Endothelial cell of umbilical vein (primary cell): ENCODE results near the gene AHSP. TPM values are rescaled to one million over a fixed set of nuclear protein-coding genes. Genes with fewer than 3 reads are reported as not detected.

Experiments used
- BruUV-seq: library from RNA; stranded (reverse); fragments of 400-500 nt; replicated peaks from 2 replicates; lab custom pipeline; 2021; lab: Mats Ljungman, UMichigan
- CTCF ChIA-PET: fragments of 300-600, 350-600 bp; sonication (Branson Sonifier 250); formaldehyde crosslinking; loops from one replicate; lab custom pipeline; 2021; ENCODE audit warnings: antibody characterized with exemption, inconsistent platforms; lab: Charles Lee
- POLR2A ChIA-PET: fragments of 300-600, 350-600 bp; sonication (Branson Sonifier 250); formaldehyde crosslinking; loops from one replicate; lab custom pipeline; 2021; ENCODE audit warnings: antibody characterized with exemption, inconsistent platforms; lab: Charles Lee
- DNase-seq: peaks from one replicate; pipeline ENCODE4 v3.0.0-alpha.2; 2011; ENCODE audit warnings: low read depth, low spot score
- FAIRE-seq: peaks from 2 replicates; lab custom pipeline; 2011; peaks lifted over from hg19 to GRCh38; lab: Jason Lieb, UNC
- H2AFZ ChIP-seq: 2 replicates; pipeline ENCODE4 v1.6.0; 2012; ENCODE audit warnings: low read depth, low read length, control low read depth, inconsistent platforms
- H3K27ac ChIP-seq: 2 replicates; pipeline ENCODE4 v1.5.1; 2011; ENCODE audit warnings: low read depth, mild to moderate bottlenecking, control low read depth, low read length, moderate library complexity; ENCODE audit not compliant: insufficient read depth
- H3K27me3 ChIP-seq, 2 experiments: 2 replicates each; pipeline versions ENCODE4 v1.6.0 to v1.6.1; 2011; ENCODE audit warnings: low read length in 2 of 2, mixed read lengths in 1 of 2; ENCODE audit not compliant: control insufficient read depth in 2 of 2, insufficient read depth in 2 of 2
- H3K36me3 ChIP-seq, 2 experiments: 2 replicates in 1 of 2; 3 replicates in 1 of 2; pipeline ENCODE4 v1.5.1; 2011; ENCODE audit warnings: low read length in 2 of 2, mild to moderate bottlenecking in 1 of 2, moderate library complexity in 1 of 2; ENCODE audit not compliant: control insufficient read depth in 2 of 2, insufficient read depth in 2 of 2; ENCODE audit errors: extremely low read depth in 1 of 2
- H3K4me1 ChIP-seq: 3 replicates; pipeline ENCODE4 v1.5.1; 2011; ENCODE audit warnings: mild to moderate bottlenecking, low read length; ENCODE audit not compliant: control insufficient read depth, insufficient read depth; ENCODE audit errors: extremely low read depth
- H3K4me2 ChIP-seq: 2 replicates; pipeline ENCODE4 v1.6.1; 2011; ENCODE audit warnings: low read length, control low read depth, mixed read lengths; ENCODE audit not compliant: insufficient read depth
- H3K4me3 ChIP-seq, 3 experiments: fragments of 200-600 bp in 1 of 3; sonication (generic), shearing (Covaris generic) in 1 of 3; replicated peaks in 1 of 3; 2 replicates each; pipeline ENCODE4 v1.5.1; 2011 to 2016; ENCODE audit warnings: control low read depth in 3 of 3, low read length in 3 of 3, mild to moderate bottlenecking in 2 of 3, inconsistent platforms in 1 of 3, low read depth in 1 of 3, moderate library complexity in 1 of 3; ENCODE audit not compliant: insufficient read depth in 1 of 3
- H3K79me2 ChIP-seq: 2 replicates; pipeline ENCODE4 v1.6.0; 2012; ENCODE audit warnings: low read length, inconsistent platforms; ENCODE audit not compliant: control insufficient read depth, insufficient read depth
- H3K9ac ChIP-seq: replicated peaks from 2 replicates; pipeline ENCODE3; 2011; ENCODE audit warnings: low read length, control low read depth; ENCODE audit not compliant: insufficient read depth; ENCODE audit errors: extremely low read depth
- H3K9me1 ChIP-seq: replicated peaks from 3 replicates; pipeline ENCODE4 v1.6.0; 2011; ENCODE audit warnings: mild to moderate bottlenecking, low read length; ENCODE audit not compliant: control insufficient read depth, insufficient read depth; ENCODE audit errors: extremely low read depth
- H3K9me3 ChIP-seq: replicated peaks from 2 replicates; pipeline ENCODE4 v1.5.1; 2012; ENCODE audit warnings: low read length, inconsistent platforms; ENCODE audit not compliant: control insufficient read depth, insufficient read depth
- H4K20me1 ChIP-seq: replicated peaks from 2 replicates; pipeline ENCODE3; 2011; ENCODE audit warnings: mild to moderate bottlenecking, low read length; ENCODE audit not compliant: control insufficient read depth, insufficient read depth; ENCODE audit errors: extremely low read depth
- CTCF ChIP-seq, 2 donors: IDR thresholded peaks; 1 replicate in 1 of 2; 2 replicates in 1 of 2; pipeline ENCODE4 v1.5.1; 2011; ENCODE audit warnings: low read length in 2 of 2, mild to moderate bottlenecking in 2 of 2, moderate library complexity in 2 of 2, control low read depth in 1 of 2, inconsistent platforms in 1 of 2, low read depth in 1 of 2; ENCODE audit not compliant: insufficient read depth in 1 of 2; ENCODE audit errors: extremely low read depth in 1 of 2
- FOS ChIP-seq: IDR thresholded peaks from 2 replicates; pipeline ENCODE4 v1.6.1; 2011; ENCODE audit warnings: mild to moderate bottlenecking, low read length, moderate library complexity, borderline replicate concordance; ENCODE audit not compliant: insufficient read depth
- GATA2 ChIP-seq: IDR thresholded peaks from 2 replicates; pipeline ENCODE4 v1.7.0; 2011; ENCODE audit warnings: low read depth, mild to moderate bottlenecking, moderate library complexity, mixed read lengths, low read length; ENCODE audit not compliant: insufficient read length, insufficient read depth
- JUN ChIP-seq: IDR thresholded peaks from 2 replicates; pipeline ENCODE4 v1.6.1; 2011; ENCODE audit warnings: borderline replicate concordance, low read depth; ENCODE audit not compliant: insufficient read length, insufficient read depth
- MYC ChIP-seq: IDR thresholded peaks from one replicate; pipeline ENCODE4 v1.6.1; 2011; ENCODE audit warnings: mild to moderate bottlenecking, low read depth, low read length
- POLR2A ChIP-seq: IDR thresholded peaks from 2 replicates; pipeline ENCODE4 v1.6.1; 2012; ENCODE audit warnings: low read depth, mild to moderate bottlenecking, control low read depth, low read length
- POLR2AphosphoS5 ChIP-seq: IDR thresholded peaks from 2 replicates; pipeline ENCODE4 v1.6.1; 2012; ENCODE audit warnings: low read depth, mild to moderate bottlenecking, control low read depth, low read length, moderate library complexity; ENCODE audit not compliant: insufficient read depth
- dilution Hi-C: fragments of 300-500 bp; cut with MboI; formaldehyde crosslinking; loops from one replicate; pipeline ENCODE4 v1.15.0; 2019; ENCODE audit warnings: low sequenced_read_pairs; ENCODE audit not compliant: extremely low pct_ligation_motif_present
- intact Hi-C: fragments of 100-400 bp; cut with micrococcal nuclease; formaldehyde crosslinking; loops from one replicate; pipeline ENCODE4 v1.10.0; 2022
- polyA plus RNA-seq, 4 experiments: library from polyadenylated mRNA; depleted of rRNA in 3 of 4; stranded (reverse) in 3 of 4; unstranded in 1 of 4; fragments of >200 nt; gene quantifications; 2 replicates each; pipeline versions ENCODE4 v1.2.1 to v1.2.3, GENCODE V29; 2011 to 2012; ENCODE audit warnings: missing spikeins in 1 of 4
- total RNA-seq: library from RNA; stranded (reverse); gene quantifications from 2 replicates; pipeline ENCODE4 v1.2.3, GENCODE V29; 2021
- TF ChIP-seq, protein P1 (sequence below): IDR thresholded peaks from 2 replicates; pipeline ENCODE4 v1.6.1; 2011; ENCODE audit not compliant: insufficient read depth, insufficient read length

Gene AHSP
- total and polyA plus RNA-seq, 2 donors (not counting 3 experiments of a cell fraction or from before 2014, with no cell fraction given): not detected

DNA sequence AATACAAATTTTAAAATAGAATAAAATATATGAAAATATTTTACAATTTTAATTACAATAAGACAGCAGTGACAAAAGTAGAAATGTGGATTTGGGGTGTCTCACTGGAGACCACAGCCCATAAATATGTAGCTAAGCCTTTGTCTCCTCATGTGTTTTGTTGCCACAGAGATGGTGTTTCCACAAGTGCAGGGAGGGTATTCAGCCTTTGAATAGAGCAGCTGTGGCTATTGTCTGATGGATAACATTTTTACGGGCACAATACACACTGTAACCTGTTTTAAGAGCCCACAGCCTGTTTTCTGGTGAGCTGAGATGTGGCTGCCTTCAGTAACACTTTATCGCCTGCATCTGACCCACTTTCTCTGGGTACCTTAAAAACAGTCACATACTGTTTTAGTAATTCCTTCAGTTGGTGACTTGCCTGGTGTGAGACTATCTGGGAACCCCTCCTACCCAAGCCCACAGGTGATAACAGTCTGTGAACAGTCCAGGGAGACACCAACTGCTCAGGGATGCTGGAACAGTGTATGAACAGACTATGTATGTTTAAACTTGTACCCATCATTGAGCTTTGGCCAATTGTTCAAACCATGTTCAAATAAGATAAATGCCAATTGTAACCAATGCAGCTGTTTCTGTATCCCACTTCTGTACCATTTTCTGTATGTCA, 7.8 kb upstream of the AHSP start:
- H3K9me1 ChIP-seq: no peaks in the 10 kb centered on the region
- DNase-seq (no peak), FAIRE-seq (no peak)
- TF ChIP-seq MYC (no peak), FOS (no peak)
- H3K9me3 ChIP-seq: no peaks in the 10 kb centered on the region
- H2AFZ ChIP-seq: no peak overlapping the region
- H3K4me1 ChIP-seq: no peaks in the 10 kb centered on the region
- H3K27me3 ChIP-seq: no peaks in the 10 kb centered on the region
- no peak overlapping the region for H3K4me2 ChIP-seq
- no TSS peak for BruUV-seq
- H4K20me1 ChIP-seq: no peaks in the 10 kb centered on the region
- no peak overlapping the region for H3K4me3 ChIP-seq
- no peaks in the 10 kb centered on the region for H3K79me2 ChIP-seq
- CTCF ChIA-PET: interaction anchor here (1.4 kb wide), 1 partner anchor 12 kb away, joined by 3 read pairs; the partner anchor contains the start of gene RUSF1
- H3K27ac ChIP-seq: no peak overlapping the region
- no peak overlapping the region for H3K9ac ChIP-seq
- POLR2A ChIA-PET: no interaction called here
- H3K36me3 ChIP-seq: no peaks in the 10 kb centered on the region
- intact Hi-C loops (no loop called here), dilution Hi-C loops (no loop called here)

DNA sequence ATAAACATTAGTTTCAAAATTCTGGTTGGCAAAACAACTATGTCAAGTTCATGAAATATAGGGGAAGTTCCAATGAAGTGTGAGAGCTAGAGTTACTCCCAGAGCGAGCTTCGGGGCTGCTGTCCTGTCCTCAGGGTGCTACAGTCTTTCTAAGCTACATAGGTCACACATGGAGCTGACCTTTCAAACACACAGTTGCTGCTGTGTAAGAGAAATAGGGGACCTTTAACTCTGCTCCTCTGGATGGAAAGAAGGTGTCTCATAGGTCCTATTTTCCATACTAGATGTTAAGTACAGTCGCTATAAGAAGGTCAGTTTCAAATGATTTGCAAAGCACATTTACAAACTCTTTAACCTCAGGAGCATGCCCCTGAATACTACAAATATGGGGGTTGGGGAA, 6.3 kb upstream of the AHSP start:
- no peak overlapping the region for H3K9ac ChIP-seq
- TF ChIP-seq CTCF (IDR thresholded peaks at IDR 0.05; ENCODE audit: extremely low read depth in 1 of 2, insufficient read depth in 1 of 2, low read depth in 1 of 2, low read length in 2 of 2): no peak
- TF ChIP-seq GATA2: no peak
- TF ChIP-seq POLR2A: no peak
- TF ChIP-seq POLR2AphosphoS5: no peak
- TF ChIP-seq JUN: no peak
- TF ChIP-seq FOS: no peak
- TF ChIP-seq, protein P1, sequence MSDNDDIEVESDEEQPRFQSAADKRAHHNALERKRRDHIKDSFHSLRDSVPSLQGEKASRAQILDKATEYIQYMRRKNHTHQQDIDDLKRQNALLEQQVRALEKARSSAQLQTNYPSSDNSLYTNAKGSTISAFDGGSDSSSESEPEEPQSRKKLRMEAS: no peak
- no peak overlapping the region for H3K4me3 ChIP-seq
- no peaks in the 10 kb centered on the region for H3K9me1 ChIP-seq
- no peaks in the 10 kb centered on the region for H3K9me3 ChIP-seq
- no peaks in the 10 kb centered on the region for H3K27me3 ChIP-seq
- dilution Hi-C loops: no loop called here
- no peaks in the 10 kb centered on the region for H3K79me2 ChIP-seq
- H3K4me1 ChIP-seq: no peaks in the 10 kb centered on the region
- H3K4me2 ChIP-seq: no peak overlapping the region
- H3K36me3 ChIP-seq: no peaks in the 10 kb centered on the region
- ChIA-PET CTCF (no interaction called here), POLR2A (no interaction called here)
- no peak for DNase-seq
- no peak overlapping the region for H3K27ac ChIP-seq
- FAIRE-seq: no peak
- intact Hi-C loops: no loop called here
- H4K20me1 ChIP-seq: no peaks in the 10 kb centered on the region
- BruUV-seq: no TSS peak
- H2AFZ ChIP-seq: no peak overlapping the region
